Fibroblast of lung (primary cell): ENCODE data around the gene CIAPIN1. TPM values are rescaled to one million over a fixed set of nuclear protein-coding genes. Genes with fewer than 3 reads are reported as not detected.

ENCODE experiments used
- DNase-seq, 2 donors: peaks; one replicate each; pipeline versions ENCODE4 v3.0.0 to v3.0.0-alpha.2; 2010; ENCODE audit warnings: low read depth in 2 of 2
- H2AFZ ChIP-seq: 2 replicates; pipeline ENCODE4 v1.5.1; 2012; ENCODE audit warnings: low read length, control low read depth, inconsistent platforms
- H3K27ac ChIP-seq: 2 replicates; pipeline ENCODE4 v1.5.1; 2011; ENCODE audit warnings: low read length, control low read depth; ENCODE audit not compliant: insufficient read depth
- H3K27me3 ChIP-seq: 2 replicates; pipeline ENCODE4 v1.5.1; 2011; ENCODE audit warnings: mild to moderate bottlenecking, low read length; ENCODE audit not compliant: control insufficient read depth, insufficient read depth
- H3K36me3 ChIP-seq: 2 replicates; pipeline ENCODE4 v1.5.1; 2011; ENCODE audit warnings: low read length; ENCODE audit not compliant: control insufficient read depth, insufficient read depth
- H3K4me1 ChIP-seq: 2 replicates; pipeline ENCODE4 v1.5.1; 2011; ENCODE audit warnings: low read length; ENCODE audit not compliant: control insufficient read depth, insufficient read depth; ENCODE audit errors: extremely low read depth
- H3K4me2 ChIP-seq: 2 replicates; pipeline ENCODE4 v1.5.1; 2011; ENCODE audit warnings: low read length, control low read depth; ENCODE audit not compliant: insufficient read depth; ENCODE audit errors: extremely low read depth
- H3K4me3 ChIP-seq, 4 experiments: fragments of 200-600 bp in 1 of 4; sonication (generic) in 1 of 4; replicated peaks in 1 of 4; 2 replicates each; pipeline ENCODE4 v1.5.1; 2011 to 2016; ENCODE audit warnings: low read length in 4 of 4, low read depth in 3 of 4, mild to moderate bottlenecking in 3 of 4, control low read depth in 2 of 4, inconsistent platforms in 1 of 4, mixed read lengths in 1 of 4; ENCODE audit not compliant: insufficient read depth in 1 of 4; ENCODE audit errors: control extremely low read depth in 1 of 4
- H3K79me2 ChIP-seq: 2 replicates; pipeline ENCODE4 v1.5.1; 2012; ENCODE audit warnings: mild to moderate bottlenecking, low read length, inconsistent platforms; ENCODE audit not compliant: control insufficient read depth, insufficient read depth
- H3K9ac ChIP-seq: 2 replicates; pipeline ENCODE4 v1.5.1; 2011; ENCODE audit warnings: mild to moderate bottlenecking, low read length, control low read depth; ENCODE audit not compliant: insufficient read depth
- H3K9me3 ChIP-seq: 2 replicates; pipeline ENCODE4 v1.5.1; 2012; ENCODE audit warnings: low read depth, low read length; ENCODE audit not compliant: control insufficient read depth, insufficient read depth
- H4K20me1 ChIP-seq: 2 replicates; pipeline ENCODE4 v1.5.1; 2011; ENCODE audit warnings: low read length; ENCODE audit not compliant: control insufficient read depth, insufficient read depth; ENCODE audit errors: extremely low read depth
- CTCF ChIP-seq, 2 donors: IDR thresholded peaks in 1 of 2; conservative IDR thresholded peaks in 1 of 2; 1 replicate in 1 of 2; 2 replicates in 1 of 2; pipeline ENCODE4 v1.5.1; 2011 to 2012; ENCODE audit warnings: low read length in 2 of 2, control low read depth in 1 of 2, inconsistent platforms in 1 of 2, low read depth in 1 of 2, mild to moderate bottlenecking in 1 of 2
- EZH2 ChIP-seq: IDR thresholded peaks from 2 replicates; pipeline ENCODE4 v1.5.1; 2012; ENCODE audit warnings: low read length, control low read depth, mild to moderate bottlenecking; ENCODE audit errors: missing control alignments
- polyA plus RNA-seq, 2 donors: library from polyadenylated mRNA; depleted of rRNA in 1 of 2; stranded (reverse) in 1 of 2; unstranded in 1 of 2; fragments of >200 nt; gene quantifications; 2 replicates each; pipeline ENCODE4 v1.2.1, GENCODE V29; 2011 to 2012; ENCODE audit warnings: missing spikeins in 1 of 2
- total RNA-seq: library from RNA; depleted of rRNA; stranded (reverse); fragments of >200 nt; gene quantifications from 2 replicates; pipeline ENCODE4 v1.2.1, GENCODE V29; 2014

Gene CIAPIN1
- total and polyA plus RNA-seq, 2 donors (not counting 1 experiment from before 2014, with no cell fraction given): 38.3 to 40.2 TPM

DNA sequence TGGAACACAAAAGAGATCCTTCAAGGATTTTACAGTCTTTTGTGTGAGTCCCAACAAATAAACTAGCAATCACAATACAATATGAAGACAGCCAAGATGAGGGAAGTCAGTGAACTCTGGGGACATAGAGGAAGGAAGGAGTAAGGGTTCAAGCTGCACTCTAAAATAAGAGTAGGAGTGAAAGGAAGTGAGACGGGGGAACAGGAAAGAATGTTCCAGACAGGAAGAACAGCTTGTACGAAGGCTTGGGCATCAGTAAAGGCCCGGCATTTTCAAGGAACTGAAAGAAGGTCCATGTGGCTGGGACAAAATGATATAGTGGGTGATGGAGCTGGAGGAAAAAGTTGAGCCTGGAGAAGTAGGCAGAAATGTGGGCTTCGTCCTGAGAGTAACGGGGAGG, 38.1 kb downstream of the CIAPIN1 start:
- Histone ChIP-seq H2AFZ (no peak overlapping the region), H3K4me1 (no peaks in the 10 kb centered on the region), H3K9ac (no peak overlapping the region), H4K20me1 (no peaks in the 10 kb centered on the region), H3K36me3 (no peaks in the 10 kb centered on the region), H3K9me3 (no peaks in the 10 kb centered on the region), H3K4me2 (no peak overlapping the region), H3K4me3 (no peak overlapping the region), H3K79me2 (no peaks in the 10 kb centered on the region), H3K27ac (no peak overlapping the region), H3K27me3 (peaks cover 3% of the 10 kb centered on the region)
- no peak for DNase-seq
- no peak for TF ChIP-seq EZH2
- TF ChIP-seq CTCF (conservative IDR thresholded peaks at IDR 0.05 in 1 of 2, IDR thresholded peaks at IDR 0.05 in 1 of 2; ENCODE audit: low read depth in 1 of 2, low read length in 2 of 2): no peak

DNA sequence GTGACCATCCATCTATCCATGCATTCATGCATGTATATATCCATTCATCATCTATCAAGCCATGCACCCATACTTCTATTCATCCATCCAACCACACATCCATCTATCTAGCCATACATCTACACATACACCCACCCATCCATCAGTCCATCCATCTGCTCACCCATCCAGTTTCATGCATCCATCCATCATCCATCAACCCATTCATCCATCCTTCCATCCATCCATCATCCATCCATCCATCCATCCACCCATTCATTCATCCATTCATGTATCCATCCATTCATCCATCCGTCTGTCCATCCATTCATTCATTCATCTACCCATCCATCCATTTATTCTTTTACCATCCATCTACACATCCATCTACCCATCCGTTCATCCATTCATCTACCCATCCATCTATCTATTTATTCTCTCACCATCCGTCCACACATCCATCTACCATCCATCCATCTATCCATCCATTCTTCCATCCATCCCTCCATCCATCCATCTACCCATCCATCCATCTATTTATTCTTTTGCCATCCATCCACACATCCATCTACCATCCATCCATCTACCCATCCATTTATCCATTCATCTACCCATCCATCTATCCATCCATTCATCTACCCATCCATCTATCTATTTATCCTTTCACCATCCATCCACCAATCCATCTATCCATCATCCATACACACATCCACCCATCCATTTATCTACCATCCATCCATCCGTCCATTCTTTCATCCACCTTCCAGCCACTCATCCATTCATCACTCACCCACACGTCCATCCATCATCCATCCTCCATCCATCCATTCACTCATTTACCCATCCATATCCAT, 39.4 kb downstream of the CIAPIN1 start:
- Histone ChIP-seq H3K27me3 (peaks cover 3% of the 10 kb centered on the region), H3K4me2 (no peak overlapping the region), H3K79me2 (no peaks in the 10 kb centered on the region), H3K9me3 (no peaks in the 10 kb centered on the region), H3K36me3 (no peaks in the 10 kb centered on the region), H3K9ac (no peak overlapping the region), H3K27ac (no peak overlapping the region), H4K20me1 (no peaks in the 10 kb centered on the region), H2AFZ (no peak overlapping the region), H3K4me1 (no peaks in the 10 kb centered on the region), H3K4me3 (no peak overlapping the region)
- TF ChIP-seq EZH2: no peak
- no peak for TF ChIP-seq CTCF (conservative IDR thresholded peaks at IDR 0.05 in 1 of 2, IDR thresholded peaks at IDR 0.05 in 1 of 2; ENCODE audit: low read depth in 1 of 2, low read length in 2 of 2)
- no peak for DNase-seq

DNA sequence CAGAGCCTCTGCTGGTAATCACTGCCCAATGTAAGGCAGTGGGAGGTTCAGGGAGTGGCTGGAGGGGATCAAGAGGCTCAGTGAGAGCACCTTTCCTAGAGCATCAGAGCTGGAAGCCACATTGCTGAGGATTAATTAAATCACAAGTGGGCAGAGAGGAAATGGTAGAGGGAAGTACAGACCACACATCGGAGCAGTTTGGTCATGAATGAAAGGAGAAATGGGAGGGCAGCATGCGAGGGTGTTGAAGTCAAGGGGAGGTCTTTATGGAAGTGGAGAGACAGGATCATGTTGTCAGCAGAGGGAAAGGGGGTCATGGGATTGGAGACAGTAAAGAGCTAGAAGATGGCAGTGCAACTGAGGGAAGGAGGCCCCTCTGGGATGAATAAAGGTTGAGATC, 40.3 kb downstream of the CIAPIN1 start:
- TF ChIP-seq EZH2 (no peak), CTCF (conservative IDR thresholded peaks at IDR 0.05 in 1 of 2, IDR thresholded peaks at IDR 0.05 in 1 of 2; ENCODE audit: low read depth in 1 of 2, low read length in 2 of 2) (no peak)
- Histone ChIP-seq H4K20me1 (no peaks in the 10 kb centered on the region), H2AFZ (no peak overlapping the region), H3K4me2 (no peak overlapping the region), H3K4me3 (no peak overlapping the region), H3K27me3 (peaks cover 3% of the 10 kb centered on the region), H3K27ac (no peak overlapping the region), H3K36me3 (no peaks in the 10 kb centered on the region), H3K9me3 (no peaks in the 10 kb centered on the region), H3K79me2 (no peaks in the 10 kb centered on the region), H3K4me1 (no peaks in the 10 kb centered on the region), H3K9ac (no peak overlapping the region)
- DNase-seq: no peak
